Skeletal muscle satellite cell (primary cell): ENCODE results near the gene SCG2.

Source experiments
- H3K27me3 ChIP-seq: 2 replicates; pipeline ENCODE4 v1.7.0; 2013; ENCODE audit warnings: low read length; ENCODE audit not compliant: control insufficient read depth, insufficient read depth
- H3K36me3 ChIP-seq: 2 replicates; pipeline ENCODE4 v1.7.0; 2013; ENCODE audit warnings: mild to moderate bottlenecking, control low read depth, low read length; ENCODE audit not compliant: insufficient read depth
- H3K4me1 ChIP-seq: 2 replicates; pipeline ENCODE4 v1.7.0; 2013; ENCODE audit warnings: low read length; ENCODE audit not compliant: control insufficient read depth, insufficient read depth
- H3K4me2 ChIP-seq: 2 replicates; pipeline ENCODE4 v1.7.0; 2013; ENCODE audit warnings: mild to moderate bottlenecking, low read length
- H3K4me3 ChIP-seq: 2 replicates; pipeline ENCODE4 v1.7.0; 2013; ENCODE audit warnings: low read length
- H3K9ac ChIP-seq: 2 replicates; pipeline ENCODE4 v1.7.0; 2013; ENCODE audit warnings: mild to moderate bottlenecking, low read depth, low read length, moderate library complexity
- H3K9me3 ChIP-seq: replicated peaks from 2 replicates; pipeline ENCODE4 v1.7.0; 2013; ENCODE audit warnings: mild to moderate bottlenecking, control low read depth, low read length

Gene SCG2

DNA sequence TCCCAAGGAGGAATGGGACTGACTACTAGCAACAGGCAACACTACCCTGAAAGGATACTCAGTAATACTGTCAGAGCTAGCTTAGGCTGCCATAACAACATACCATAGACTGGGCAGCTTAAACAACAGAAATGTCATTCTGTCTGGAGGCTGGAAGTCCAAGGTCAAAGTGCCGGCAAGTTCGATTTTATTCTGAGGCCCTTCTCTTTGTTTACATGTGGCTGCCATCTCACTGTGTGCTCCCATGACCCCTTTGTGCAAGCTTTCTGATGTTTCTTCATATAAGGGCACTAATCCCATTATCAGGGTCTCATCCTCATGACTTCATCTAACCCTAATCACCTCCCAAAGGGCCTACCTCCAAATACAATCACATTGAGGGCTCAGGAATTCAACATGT is 30.7 kb upstream of the SCG2 start:
- H3K36me3 ChIP-seq, result no peaks in the 10 kb centered on the region
- H3K4me2 ChIP-seq, result no peak overlapping the region
- no peak overlapping the region for H3K4me3 ChIP-seq
- H3K9ac ChIP-seq, result no peak overlapping the region
- no peaks in the 10 kb centered on the region for H3K9me3 ChIP-seq
- no peaks in the 10 kb centered on the region for H3K27me3 ChIP-seq
- peaks cover 4% of the 10 kb centered on the region for H3K4me1 ChIP-seq

- H3K36me3 ChIP-seq, result no peaks in the 10 kb centered on the region
- H3K9me3 ChIP-seq, result no peaks in the 10 kb centered on the region
- no peak overlapping the region for H3K9ac ChIP-seq
- no peak overlapping the region for H3K4me3 ChIP-seq
- H3K27me3 ChIP-seq, result no peaks in the 10 kb centered on the region
- H3K4me2 ChIP-seq, result no peak overlapping the region
- peaks cover 9% of the 10 kb centered on the region for H3K4me1 ChIP-seq
Measured at GRCh38 chr2:223626716-223627115, 24.6 kb upstream of the SCG2 start.

- Histone ChIP-seq H3K9me3 (no peaks in the 10 kb centered on the region), H3K4me2 (no peak overlapping the region), H3K27me3 (no peaks in the 10 kb centered on the region), H3K9ac (no peak overlapping the region), H3K36me3 (no peaks in the 10 kb centered on the region), H3K4me3 (no peak overlapping the region), H3K4me1 (peaks cover 9% of the 10 kb centered on the region)
Measured at GRCh38 chr2:223625652-223626051, 23.5 kb upstream of the SCG2 start.

DNA sequence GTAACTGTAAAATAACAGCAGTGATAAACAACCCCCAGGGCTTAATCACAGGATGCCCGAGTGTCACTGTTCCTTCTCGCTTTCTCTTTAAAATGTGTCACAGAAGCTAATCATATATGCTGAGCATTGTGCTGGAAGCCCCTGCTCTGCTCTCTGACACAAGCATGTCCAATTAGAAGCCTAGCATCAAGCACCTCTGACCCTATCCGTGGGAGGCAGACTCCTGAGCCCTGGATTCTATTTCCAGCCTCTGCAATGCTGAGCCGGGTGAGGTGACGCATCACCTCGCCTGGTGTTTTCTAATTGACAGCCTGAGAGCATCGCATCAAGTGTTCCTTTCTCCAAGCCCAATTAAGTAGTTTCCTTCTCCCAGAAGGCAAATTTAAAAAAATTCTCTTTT is 19.7 kb upstream of the SCG2 start:
- H3K36me3 ChIP-seq, result no peaks in the 10 kb centered on the region
- H3K4me3 ChIP-seq, result no peak overlapping the region
- no peak overlapping the region for H3K9ac ChIP-seq
- H3K4me2 ChIP-seq, result no peak overlapping the region
- no peaks in the 10 kb centered on the region for H3K9me3 ChIP-seq
- peaks cover 6% of the 10 kb centered on the region for H3K4me1 ChIP-seq
- peaks cover 4% of the 10 kb centered on the region for H3K27me3 ChIP-seq

DNA sequence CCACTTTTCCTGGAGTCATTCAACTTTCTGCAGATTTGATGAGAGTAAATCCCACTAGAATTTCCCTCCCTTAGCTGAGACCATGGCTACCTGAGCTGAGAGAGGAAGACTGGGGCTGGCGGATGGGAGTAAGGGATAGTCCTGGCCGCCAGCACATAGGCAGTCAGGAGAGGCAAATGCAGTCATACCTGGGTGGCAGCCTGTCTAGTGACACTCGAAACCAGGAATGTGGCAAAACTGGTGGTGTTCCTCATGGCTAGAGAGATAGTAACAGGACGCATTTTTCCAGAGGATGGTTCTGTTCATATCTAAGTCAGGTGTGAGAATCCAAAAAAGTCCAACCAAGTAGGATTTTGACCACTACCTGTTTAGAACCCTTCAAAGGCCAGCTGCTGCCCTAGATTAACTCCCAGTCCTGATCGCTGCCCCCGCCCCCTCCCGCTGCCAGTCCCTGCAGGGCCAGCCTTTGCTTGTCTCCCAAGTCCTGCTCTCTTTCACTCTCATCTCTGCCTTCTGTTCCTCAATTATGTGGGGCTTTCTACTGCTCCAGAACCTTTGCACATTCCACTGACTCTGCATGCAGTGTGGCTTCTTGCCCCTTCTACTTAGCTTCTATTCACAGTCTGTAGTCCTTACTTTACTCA is 17.4 kb upstream of the SCG2 start:
- H3K9ac ChIP-seq, result no peak overlapping the region
- H3K4me3 ChIP-seq, result no peak overlapping the region
- H3K9me3 ChIP-seq, result no peaks in the 10 kb centered on the region
- no peaks in the 10 kb centered on the region for H3K4me1 ChIP-seq
- peaks cover 4% of the 10 kb centered on the region for H3K27me3 ChIP-seq
- no peaks in the 10 kb centered on the region for H3K36me3 ChIP-seq
- H3K4me2 ChIP-seq, result no peak overlapping the region

DNA sequence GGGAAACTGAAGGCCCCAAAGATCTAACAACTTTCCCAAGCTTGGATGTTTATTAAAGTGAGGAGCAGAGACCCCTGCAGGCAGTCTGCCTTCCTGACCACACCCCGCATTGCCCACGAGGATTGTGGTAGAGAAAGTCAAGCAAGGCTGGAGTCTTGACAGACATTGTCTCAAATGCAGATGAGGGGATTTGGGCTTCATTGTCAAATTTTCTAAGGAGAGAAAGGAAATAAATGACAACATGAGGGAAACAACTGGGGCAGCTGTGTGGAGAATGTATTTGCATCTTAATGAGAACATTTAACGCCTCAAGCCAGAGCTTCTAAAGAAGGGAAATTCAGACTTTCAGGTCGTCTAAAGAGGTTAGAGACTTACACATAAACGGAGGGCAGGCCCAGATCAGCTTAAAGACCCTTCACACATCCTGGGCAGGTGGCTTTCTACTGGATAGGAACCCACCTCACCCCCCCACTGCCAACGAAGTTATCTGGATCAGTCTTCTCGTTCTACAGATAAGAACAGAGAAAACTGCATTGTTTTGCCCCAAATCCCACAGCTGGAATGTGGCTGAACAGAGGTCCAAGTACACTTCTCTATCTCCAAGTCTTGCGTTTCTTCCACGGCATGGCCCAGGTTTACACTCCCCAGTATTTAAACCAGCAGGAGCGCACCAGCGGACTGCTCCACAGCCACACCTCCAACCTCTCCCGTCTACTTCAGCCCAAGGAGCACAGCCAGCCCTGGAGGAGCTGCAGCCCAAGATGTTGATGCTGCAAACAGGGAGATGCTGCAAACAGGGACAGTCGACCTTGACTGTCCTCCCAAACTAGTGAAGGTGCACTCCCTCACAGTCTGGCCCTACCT is 16.2 kb upstream of the SCG2 start:
- no peak overlapping the region for H3K9ac ChIP-seq
- no peak overlapping the region for H3K4me3 ChIP-seq
- peaks cover 4% of the 10 kb centered on the region for H3K27me3 ChIP-seq
- no peaks in the 10 kb centered on the region for H3K9me3 ChIP-seq
- H3K4me1 ChIP-seq, result peaks cover 5% of the 10 kb centered on the region
- H3K36me3 ChIP-seq, result no peaks in the 10 kb centered on the region
- no peak overlapping the region for H3K4me2 ChIP-seq

DNA sequence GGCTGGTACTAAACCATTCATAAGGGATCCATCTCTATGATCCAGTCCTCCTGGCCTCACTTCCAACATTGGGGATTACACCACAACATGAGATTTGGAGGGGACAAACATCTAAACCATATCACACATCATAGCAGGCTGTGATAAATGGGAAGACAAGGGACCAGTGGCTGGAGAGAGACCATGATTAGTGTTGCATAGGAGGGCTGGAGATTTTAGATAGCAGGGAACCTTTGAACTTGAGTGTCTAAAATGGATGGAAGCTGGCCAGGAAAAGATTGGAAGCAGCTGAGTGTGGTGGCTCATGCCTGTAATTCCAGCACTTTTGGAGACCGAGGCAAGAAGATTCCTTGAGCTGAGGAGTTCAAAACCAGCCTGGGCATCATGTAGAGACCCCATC is 12.4 kb upstream of the SCG2 start:
- peaks cover 4% of the 10 kb centered on the region for H3K27me3 ChIP-seq
- peaks cover 13% of the 10 kb centered on the region for H3K4me1 ChIP-seq
- H3K9me3 ChIP-seq, result no peaks in the 10 kb centered on the region
- no peak overlapping the region for H3K4me2 ChIP-seq
- no peak overlapping the region for H3K4me3 ChIP-seq
- H3K9ac ChIP-seq, result no peak overlapping the region
- no peaks in the 10 kb centered on the region for H3K36me3 ChIP-seq

DNA sequence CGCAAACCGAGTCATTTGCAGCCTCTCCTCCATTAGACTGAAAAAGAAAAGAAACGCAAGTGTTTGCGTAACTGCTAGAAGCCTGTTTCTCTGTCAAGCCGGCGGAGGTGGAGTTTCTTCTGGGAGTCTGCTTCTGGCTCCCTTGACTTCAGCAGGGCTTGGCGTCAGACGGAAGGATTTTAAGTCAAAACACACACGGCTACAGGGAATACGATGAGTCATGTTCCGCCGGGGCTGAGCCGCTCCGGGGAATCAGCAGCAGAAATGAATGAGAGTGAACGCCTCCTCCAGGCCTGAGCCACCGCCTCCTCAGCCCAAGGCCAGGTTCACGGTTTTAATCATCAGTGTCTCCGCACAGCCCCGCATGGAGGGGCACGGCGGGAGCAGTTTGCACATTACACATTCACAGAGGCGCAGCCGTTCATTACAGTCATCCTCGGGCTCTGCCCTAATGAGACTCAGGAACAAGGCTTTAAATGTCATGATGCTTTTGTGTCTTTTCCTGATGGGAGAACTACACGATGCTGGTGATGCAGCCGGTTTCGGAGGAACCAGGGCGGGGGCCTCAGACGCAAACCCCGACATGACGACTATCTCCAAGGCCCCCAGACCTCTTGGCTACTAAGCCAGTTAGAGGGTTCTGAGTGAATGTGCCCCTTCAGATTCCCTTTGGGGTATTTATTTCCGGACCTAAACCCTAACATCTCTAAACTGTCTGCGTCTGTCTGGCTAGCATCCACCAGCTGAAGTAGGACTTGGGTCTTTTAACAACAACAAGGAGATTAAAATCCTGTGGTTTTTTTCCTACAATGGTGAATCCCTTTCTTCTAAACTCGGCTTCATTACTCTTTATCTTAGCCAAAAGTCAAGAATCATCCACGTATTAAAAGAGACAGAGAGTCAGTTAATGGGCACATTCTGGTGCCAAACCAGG is 11.1 kb upstream of the SCG2 start:
- Histone ChIP-seq H3K9ac (peak overlapping the region; percentile 59), H3K9me3 (no peaks in the 10 kb centered on the region), H3K4me2 (peak overlapping the region; percentile 78), H3K4me3 (peak overlapping the region; percentile 61), H3K36me3 (no peaks in the 10 kb centered on the region), H3K27me3 (no peaks in the 10 kb centered on the region), H3K4me1 (peaks cover 13% of the 10 kb centered on the region)

GRCh38 chr2:223612501-223612900 is 10.3 kb upstream of the SCG2 start:
- peak overlapping the region; percentile 78 for H3K4me2 ChIP-seq
- peak overlapping the region; percentile 61 for H3K4me3 ChIP-seq
- H3K9ac ChIP-seq, result peak overlapping the region; percentile 59
- H3K36me3 ChIP-seq, result no peaks in the 10 kb centered on the region
- peaks cover 13% of the 10 kb centered on the region for H3K4me1 ChIP-seq
- H3K27me3 ChIP-seq, result no peaks in the 10 kb centered on the region
- no peaks in the 10 kb centered on the region for H3K9me3 ChIP-seq

DNA sequence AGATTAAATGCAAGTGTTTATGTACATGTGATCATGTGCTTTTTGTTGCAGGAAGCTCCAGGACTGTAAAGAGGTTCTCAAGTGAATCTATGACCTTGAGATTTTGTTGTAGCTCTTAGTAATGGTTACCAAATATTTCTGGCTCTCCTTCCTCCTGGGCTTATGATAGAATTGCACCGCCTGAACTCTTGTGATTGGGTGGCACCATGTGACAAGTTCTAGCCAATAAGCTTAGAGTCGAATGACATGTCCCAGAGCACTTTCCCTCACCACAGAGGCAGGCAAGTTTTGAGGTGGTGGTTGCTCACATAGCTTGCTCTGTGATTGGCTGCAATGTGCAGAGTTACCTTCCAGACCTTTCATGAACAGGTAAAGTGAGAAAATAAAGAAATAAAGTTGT is 8.9 kb upstream of the SCG2 start:
- no peaks in the 10 kb centered on the region for H3K9me3 ChIP-seq
- no peaks in the 10 kb centered on the region for H3K27me3 ChIP-seq
- H3K4me1 ChIP-seq, result peaks cover 13% of the 10 kb centered on the region

DNA sequence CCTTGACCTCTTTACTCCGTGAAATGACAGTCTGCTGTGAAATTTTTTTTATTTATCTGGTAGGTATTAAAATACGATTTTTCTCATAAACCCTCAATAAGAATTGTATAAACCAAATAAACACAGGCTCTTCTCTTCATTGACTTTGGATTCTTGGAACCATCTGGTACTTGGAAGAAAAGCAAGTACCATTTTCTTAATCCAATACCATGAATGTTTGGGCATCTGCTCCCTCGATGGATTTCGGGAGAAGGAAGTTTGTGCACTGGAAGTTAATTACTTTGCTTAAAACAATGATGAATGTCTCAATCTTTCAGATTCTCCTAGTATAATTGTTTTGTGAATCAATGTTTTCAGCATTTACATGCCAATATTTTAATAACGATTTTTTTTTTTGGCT is 5.3 kb upstream of the SCG2 start:
- Histone ChIP-seq H3K27me3 (no peaks in the 10 kb centered on the region), H3K36me3 (no peaks in the 10 kb centered on the region), H3K4me1 (peaks cover 2% of the 10 kb centered on the region), H3K9me3 (no peaks in the 10 kb centered on the region), H3K9ac (no peak overlapping the region), H3K4me2 (no peak overlapping the region), H3K4me3 (no peak overlapping the region)

More for the DNA sequence above, 8.9 kb upstream of the SCG2 start:
- H3K9ac ChIP-seq, result no peak overlapping the region
- no peaks in the 10 kb centered on the region for H3K36me3 ChIP-seq
- H3K4me2 ChIP-seq, result no peak overlapping the region
- H3K4me3 ChIP-seq, result no peak overlapping the region
